Erythroblast (primary cell): ENCODE data around the gene HSPA12A.

Source experiments
- GATA1 ChIP-seq: IDR thresholded peaks from 2 replicates; pipeline ENCODE4 v1.6.1; 2011; ENCODE audit warnings: low read depth, mild to moderate bottlenecking, control low read depth, low read length, moderate library complexity
- POLR2A ChIP-seq: IDR thresholded peaks from 2 replicates; pipeline ENCODE4 v1.6.1; 2011; ENCODE audit warnings: mild to moderate bottlenecking, low read length

DNA sequence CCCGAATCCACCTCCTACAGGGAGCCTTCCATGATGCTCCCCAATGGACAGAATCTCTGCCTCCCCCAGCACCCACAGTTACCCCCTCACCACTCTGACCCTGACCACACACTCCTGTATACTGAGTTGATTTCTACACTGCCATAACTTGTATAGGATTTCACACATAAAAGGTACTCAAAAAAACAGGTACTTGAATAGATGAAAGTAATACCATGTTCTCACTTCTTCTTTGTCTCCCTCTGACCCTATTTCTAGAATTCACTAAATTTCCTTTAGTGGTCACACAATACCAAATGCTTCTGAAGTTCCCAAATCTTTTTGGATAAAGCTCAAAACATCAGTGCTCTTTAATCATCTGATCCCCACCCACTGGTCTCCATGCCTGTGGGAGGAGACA lies 45.4 kb downstream of the HSPA12A start:
- no peak for TF ChIP-seq POLR2A
- no peak for TF ChIP-seq GATA1
